ENCODE data around the gene KSR1.
"Not testable (repeated sequence)": the region's sequence is repeated elsewhere in the genome, so short reads cannot be mapped to it uniquely, and the experiment has no call there.

The KSR1 gene

GRCh38 chr17:27621942-27622559, 165.8 kb downstream of the KSR1 start:
- DNase-seq = no peak

DNA sequence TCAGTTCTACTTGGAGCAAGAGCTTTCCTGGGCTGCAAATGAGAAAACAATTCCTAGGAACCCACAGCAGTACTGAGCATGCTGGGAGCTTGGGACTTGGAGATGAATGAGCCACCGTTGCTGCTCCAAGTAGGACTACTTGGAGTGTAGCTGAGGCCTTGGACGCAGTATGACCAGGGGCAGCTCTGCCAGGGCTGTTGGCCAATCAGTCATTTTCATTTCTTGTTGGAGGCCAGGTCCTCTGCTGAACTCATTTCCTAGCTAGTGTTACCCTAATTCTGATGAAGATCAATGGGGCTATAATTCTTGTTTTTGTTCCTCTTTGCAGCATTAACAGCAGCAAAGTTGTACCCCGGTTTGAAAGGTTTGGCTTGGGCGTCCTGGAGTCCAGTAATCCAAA, 166.7 kb downstream of the KSR1 start:
- no peak for DNase-seq

- DNase-seq = no peak
Measured at GRCh38 chr17:27623614-27624013, 167.4 kb downstream of the KSR1 start.

DNA sequence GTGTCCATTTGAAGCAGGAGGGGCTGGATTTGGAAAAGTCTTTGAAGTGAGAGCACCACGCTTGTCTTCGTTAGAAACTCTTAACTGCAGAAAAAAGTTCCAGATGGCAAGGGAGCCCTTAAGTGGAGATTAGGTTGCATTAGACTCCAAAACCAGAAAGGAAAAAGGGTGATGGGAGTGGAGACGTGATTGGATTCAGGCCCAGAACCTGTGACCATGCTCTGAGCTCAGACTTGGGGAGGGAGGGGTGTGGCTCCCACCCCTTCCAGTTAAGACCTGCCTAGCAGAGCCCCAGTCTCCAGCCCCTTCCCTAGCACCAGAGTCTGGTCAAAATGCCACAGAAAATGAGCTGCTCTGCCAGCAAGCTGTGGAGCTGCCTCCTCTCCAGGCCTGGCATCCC, 168.3 kb downstream of the KSR1 start:
- no peak for DNase-seq

- no peak for DNase-seq
Measured at GRCh38 chr17:27625856-27626255, 169.6 kb downstream of the KSR1 start.

DNA sequence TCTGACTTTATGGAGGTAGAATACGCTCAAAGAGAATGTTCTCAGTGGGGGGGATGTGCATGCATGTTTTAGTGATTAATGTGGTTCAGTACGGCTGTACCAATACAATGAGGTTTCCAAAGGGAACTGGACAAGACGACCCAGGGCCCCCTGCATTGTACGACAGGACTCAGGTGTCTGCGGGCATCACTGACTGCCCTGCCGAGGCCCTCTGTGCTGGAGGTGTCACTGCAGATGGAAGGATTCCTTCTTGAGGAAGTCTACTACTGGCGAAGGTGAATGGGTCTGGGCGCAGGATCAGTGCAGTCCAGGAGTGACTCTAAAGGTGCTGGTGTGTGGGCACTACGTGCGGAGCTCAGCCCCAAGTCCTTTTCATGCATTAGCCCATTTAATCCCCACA, 171.3 kb downstream of the KSR1 start:
- DNase-seq = no peak

GRCh38 chr17:27628376-27628775, 172.1 kb downstream of the KSR1 start:
- no peak for DNase-seq

DNA sequence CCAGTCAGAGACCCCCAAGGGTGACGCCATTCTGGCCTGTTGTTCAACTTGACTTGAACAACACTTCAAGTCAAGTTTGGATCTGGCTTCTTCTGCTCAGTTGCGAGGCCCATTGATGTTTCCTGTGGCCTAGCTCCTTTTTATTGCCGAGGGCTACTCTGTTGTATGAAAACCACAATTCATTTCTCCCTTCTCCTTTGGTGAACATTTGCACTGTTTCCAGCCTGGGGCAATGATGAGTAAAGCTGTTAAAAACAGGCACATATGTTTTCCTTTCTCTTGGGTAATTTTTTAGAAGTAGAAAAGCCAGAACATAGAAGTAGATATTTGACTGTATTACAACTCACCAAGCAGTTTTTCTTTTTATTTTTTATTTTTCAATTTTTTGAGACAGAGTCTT, 173.0 kb downstream of the KSR1 start:
- DNase-seq = not testable (repeated sequence)

DNA sequence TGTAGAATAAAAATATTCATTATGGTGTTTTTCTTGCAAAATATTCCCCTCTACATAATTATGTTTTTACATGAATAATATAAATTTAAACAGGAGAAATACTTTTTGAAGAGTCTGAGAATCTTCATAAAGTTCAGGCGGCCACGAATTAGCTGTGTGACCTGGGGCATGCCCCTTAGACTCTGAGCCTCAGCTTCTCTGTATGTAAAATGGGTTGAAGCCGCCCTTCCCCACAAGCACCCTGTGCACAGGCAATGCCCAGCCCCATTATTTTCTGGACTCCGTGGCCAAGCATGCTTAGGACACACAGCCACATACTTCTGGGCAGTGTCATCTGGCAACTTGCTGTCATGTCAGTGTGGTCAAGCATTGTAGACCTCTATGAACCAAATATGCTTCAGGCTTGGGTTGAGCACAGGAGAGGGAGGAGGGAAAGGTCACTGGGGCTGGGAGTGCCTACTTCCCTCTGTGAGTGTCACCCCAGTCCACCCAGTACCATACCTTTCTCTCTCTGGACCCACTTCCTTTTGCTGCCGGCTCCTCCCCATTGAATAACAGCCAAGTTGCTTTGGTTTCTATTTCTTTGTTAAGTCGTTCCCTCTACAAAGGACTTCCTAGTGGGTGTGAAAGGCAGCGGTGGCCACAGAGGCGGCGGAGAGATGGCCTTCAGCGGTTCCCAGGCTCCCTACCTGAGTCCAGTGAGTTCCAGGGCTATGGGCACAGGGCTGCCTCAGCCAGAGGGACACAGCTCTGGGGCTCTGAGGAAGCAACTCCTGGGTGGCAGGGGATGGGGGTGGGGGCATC, 174.6 kb downstream of the KSR1 start, which contains the start of gene LGALS9:
Gene LGALS9, plus strand, starts transcription at position 582 of the 804 bp plus-strand sequence. Its CDS starts 78 bp downstream, at position 660.
- no peak for DNase-seq

DNA sequence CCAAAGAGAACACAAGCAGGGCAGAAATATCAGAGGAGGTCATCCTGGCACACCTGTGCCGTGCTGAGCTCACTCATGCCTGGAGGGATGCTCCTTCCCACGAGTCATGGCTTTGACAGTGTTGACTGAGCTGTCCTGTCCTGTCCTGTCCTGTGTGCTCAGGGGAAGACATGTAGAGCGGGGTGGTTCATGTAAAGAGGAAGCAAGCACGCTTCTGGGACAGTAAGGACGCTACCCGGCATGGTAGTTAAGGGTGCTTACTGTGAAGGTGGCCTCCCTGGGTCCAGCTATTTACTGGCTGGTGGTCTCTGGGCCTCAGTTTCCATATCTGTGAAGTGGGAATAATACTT, 175.1 kb downstream of the KSR1 start:
- no peak for DNase-seq

DNA sequence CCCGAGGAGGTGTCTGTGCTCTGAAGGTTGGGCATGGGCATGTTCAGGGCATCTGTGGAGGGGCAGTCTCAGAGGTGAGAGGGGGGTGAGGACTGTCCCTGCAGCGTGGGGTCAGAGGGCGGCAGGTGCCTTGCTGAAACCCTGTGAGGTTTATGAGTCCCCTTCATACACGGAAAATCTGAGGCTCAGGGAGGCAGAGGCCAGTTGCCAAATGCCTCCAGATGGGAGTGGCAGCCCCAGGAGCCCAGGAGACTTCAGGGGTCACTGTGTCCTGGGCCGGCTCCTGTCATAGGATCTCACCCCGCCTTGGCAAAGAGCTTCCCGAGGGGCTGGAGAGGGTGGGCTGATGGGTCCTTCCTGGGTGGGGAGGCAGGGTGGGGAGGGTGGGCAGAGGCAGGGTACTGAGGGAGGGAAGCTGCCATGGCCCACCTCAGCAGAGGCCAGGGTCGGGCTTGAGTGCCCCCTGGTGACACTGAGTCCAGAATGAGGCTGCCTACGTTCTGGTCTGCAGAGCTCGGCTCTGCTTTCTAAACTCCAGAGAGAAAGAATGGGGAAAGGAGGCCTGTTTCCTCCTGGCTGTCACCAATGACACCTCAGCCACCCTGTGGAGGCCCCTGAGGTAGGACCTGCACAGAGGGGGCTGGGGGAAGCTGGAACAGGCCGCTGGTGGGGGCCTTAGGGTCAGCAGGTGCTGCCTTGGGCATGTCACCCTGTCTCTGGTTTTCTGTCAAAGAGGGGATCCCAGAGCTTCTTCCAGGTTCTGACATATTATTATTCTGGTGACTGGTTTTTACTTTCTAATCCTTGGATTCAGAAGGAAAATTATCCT, 175.9 kb downstream of the KSR1 start:
- no peak for DNase-seq

GRCh38 chr17:27632766-27633165, 176.5 kb downstream of the KSR1 start:
- DNase-seq = not testable (repeated sequence)

DNA sequence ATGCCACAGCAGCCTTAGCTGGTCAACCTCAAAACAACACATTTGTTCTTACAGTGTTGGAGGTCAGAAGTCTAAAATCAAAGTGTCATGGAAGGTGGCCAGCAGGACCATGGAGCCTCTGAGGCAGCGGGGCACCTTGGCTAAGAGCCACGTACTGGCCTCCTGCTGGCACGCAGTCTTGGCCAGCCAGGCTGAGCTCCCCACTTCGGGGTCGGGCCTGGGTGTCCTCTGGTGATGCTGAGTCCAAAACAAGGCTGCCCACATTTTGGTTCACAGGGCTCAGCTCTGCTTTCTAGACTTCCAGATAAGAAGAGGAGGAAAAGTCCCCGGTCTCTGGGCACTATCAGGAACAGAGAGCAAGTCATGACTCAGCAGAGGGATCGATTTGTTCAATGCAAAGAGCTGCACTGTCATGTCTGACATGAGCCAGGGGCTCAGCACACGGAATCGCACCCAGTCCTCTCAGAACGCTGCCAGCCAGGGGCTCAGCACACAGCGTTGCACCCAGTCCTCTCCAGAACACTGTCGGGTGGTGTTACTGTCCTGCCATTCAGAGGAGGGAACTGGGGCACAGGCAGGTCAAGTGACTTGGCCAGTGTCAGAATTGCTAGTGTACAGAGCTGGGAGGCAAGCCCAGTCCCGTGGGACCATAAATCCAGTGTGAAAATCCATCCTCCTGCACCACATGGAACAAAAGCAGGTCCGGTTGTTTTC, 177.2 kb downstream of the KSR1 start:
- DNase-seq = no peak

DNA sequence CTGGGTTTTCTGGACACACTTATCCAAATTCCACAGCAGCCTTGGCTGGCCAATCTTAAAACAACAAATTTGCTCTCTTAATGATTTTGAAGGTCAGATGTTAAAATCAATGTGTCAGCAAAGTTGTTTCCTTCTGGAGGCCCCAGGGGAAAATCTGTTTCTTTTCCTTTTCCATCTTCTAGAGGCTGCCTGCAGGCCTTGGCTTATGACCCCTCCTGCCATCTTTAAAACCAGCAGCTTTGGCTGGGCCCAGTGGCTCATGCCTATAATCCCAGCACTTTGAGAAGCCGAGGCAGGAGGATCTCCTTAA, 177.7 kb downstream of the KSR1 start:
- DNase-seq = no peak

DNA sequence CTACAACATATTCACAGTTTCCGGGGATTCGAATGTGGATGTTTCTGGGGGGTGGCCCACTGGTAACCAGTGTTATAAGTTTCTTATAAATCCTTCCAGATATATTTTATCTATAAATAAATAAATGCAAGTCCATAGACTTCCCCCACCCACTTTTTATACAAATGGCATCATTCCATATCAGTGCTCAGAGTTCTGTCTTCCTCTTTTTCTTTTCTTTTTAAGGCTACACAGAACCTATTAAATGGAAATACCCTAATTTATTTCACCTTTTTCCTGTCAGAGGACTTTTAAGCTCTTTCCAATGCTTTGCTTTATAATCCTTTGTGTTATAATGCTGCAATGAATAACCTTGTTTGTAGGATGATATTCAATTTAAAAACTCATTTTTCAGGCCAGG, 178.5 kb downstream of the KSR1 start:
- no peak for DNase-seq

DNA sequence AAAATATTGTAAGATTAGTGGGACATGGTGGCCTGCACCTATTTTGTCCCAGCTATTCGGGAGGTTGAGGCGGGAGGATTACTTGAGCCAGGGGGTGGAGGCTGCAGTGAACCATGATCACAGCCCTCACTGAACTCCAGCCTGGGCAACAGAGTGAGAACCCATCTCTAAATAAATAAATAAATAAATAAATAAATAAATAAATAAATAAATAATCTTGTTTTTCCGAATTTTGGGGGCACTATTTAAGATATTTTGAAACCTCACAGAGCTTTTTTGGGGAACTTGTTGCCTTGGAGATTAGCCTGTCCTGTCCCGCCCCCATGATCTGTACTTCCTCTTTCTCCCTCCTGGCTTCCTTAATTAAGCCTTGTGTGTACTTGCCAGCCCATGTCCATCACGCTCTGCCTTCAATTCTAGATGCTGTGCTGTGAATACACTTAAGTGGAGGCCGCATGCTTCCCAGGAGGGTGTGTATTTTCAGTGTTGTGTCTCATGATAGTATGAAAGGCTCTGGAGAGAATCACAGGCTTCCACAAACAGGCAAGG, 179.1 kb downstream of the KSR1 start:
- DNase-seq = no peak

DNA sequence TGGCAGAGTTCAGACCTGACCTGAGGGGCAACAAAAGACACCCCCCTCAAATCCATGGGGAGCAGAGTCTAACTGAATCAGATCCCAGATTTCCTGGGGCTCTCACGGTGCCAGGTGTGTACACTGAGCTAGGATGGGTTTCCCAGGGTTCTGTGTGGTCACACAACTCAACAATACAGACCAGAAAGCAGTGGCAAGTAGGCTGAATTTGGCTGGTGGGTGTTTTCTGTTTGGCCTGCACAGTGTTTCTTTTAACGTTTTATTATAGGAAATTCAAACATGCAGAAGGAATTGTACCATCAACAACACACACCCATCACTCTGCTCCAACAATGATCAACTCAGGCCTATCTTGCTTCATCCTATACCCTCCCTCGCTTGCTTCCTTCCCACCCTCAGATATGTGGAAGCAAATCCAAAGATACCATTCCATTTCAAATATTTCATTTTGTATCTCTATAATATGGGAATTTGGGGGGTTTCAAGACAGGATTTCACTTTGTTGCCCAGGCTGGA, 179.8 kb downstream of the KSR1 start:
- DNase-seq = not testable (repeated sequence)

DNA sequence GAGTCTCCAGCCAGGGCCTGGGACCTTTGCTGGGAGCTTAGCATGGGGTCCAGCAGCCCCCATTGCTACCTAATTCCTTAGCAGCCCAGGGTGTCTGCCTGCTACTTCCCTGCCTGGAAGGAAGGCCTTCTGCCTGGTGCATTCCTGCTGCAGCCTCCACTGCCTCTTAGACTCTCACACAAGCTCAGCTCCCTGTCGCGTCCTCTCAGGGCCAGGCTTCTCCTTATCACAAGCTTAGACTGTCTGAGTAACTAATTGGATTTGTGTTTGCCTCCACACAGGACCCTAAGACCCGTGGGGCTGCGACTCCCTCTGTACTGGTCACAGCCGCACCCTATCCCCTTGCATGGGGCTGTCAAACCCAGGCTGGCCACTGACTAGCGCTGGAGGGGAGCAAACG, 181.6 kb downstream of the KSR1 start:
- not testable (repeated sequence) for DNase-seq

DNA sequence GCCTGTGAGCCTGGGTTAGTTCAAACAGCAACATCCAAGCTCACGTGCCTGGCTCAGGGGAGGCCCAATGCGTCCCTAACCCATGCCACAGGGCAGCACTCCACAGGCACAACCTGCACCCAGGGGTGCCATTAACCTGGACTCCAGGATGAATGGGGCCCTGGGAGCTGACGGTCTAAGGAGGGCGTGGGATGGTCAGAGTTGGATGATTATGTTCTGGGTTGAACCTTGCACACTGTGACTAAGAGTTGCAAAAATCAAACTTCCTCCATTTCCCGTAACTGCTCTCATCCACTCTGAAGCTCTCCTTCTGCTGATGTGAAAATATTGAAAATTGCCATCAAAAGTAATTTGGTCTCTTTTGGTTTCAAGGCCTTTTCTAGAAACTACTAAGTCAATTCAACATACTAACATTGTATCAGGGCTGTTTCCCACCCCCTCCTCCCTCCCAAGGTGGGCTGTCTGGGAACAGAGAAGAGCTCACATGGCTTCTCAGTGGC, 182.2 kb downstream of the KSR1 start:
- not testable (repeated sequence) for DNase-seq

GRCh38 chr17:27640790-27641189, 184.5 kb downstream of the KSR1 start:
- DNase-seq = no peak

- no peak for DNase-seq
Measured at GRCh38 chr17:27644586-27644985, 188.3 kb downstream of the KSR1 start.

GRCh38 chr17:27645621-27646020, 189.4 kb downstream of the KSR1 start:
- DNase-seq = not testable (repeated sequence)

Measured in activated CD4-positive, CD25-positive, alpha-beta regulatory T cell treated with anti-CD3 and anti-CD28 coated beads, Interleukin-2, amount 50 U/mL, for 72 hours (primary cell).